GM19395 (cell line): Measurements from ENCODE around the gene CLDN6.

Experiments
- ATAC-seq: cut with Tn5 transposase; IDR thresholded peaks from one replicate; pipeline ENCODE4 v1.9.1; 2021; ENCODE audit warnings: mild to moderate bottlenecking, moderate library complexity; ENCODE audit not compliant: unreplicated experiment

The CLDN6 gene

GRCh38 chr16:3029491-3030221, 11.7 kb upstream of the CLDN6 start:
- ATAC-seq, result no peak

GRCh38 chr16:3028716-3029319, 10.8 kb upstream of the CLDN6 start:
- ATAC-seq, result no peak

- ATAC-seq, result no peak
Observed at GRCh38 chr16:3027983-3028715, 10.2 kb upstream of the CLDN6 start.

- ATAC-seq, result no peak
Observed at GRCh38 chr16:3027489-3027795, 9.5 kb upstream of the CLDN6 start.

- no peak for ATAC-seq
Observed at GRCh38 chr16:3026609-3027488, 8.9 kb upstream of the CLDN6 start.

GRCh38 chr16:3026003-3026378, 8.0 kb upstream of the CLDN6 start:
- ATAC-seq, result no peak

- no peak for ATAC-seq
Observed at GRCh38 chr16:3025032-3026002, 7.3 kb upstream of the CLDN6 start.

- peak; percentile 76 for ATAC-seq
Observed at GRCh38 chr16:3023669-3024478, 5.9 kb upstream of the CLDN6 start, which contains the start of the genes HCFC1R1 and THOC6. TSS of gene HCFC1R1 (minus strand) at chr16:3023942. CDS start at chr16:3023941, 1 bp downstream. TSS of gene THOC6 (plus strand) at chr16:3024035. CDS start at chr16:3024327, 292 bp downstream.

- ATAC-seq, result no peak
Observed at GRCh38 chr16:3023415-3023668, 5.4 kb upstream of the CLDN6 start.

GRCh38 chr16:3022684-3023414, 4.9 kb upstream of the CLDN6 start:
- ATAC-seq, result no peak

GRCh38 chr16:3022208-3022683, 4.3 kb upstream of the CLDN6 start:
- no peak for ATAC-seq

GRCh38 chr16:3021449-3022207, 3.6 kb upstream of the CLDN6 start:
- ATAC-seq, result no peak

- no peak for ATAC-seq
Observed at GRCh38 chr16:3020604-3021448, 2.8 kb upstream of the CLDN6 start.

GRCh38 chr16:3020247-3020603, 2.2 kb upstream of the CLDN6 start, which contains the start of gene TNFRSF12A:
TSS of gene TNFRSF12A (plus strand) at chr16:3020368. CDS start at chr16:3020398, 30 bp downstream.
- ATAC-seq, result no peak

GRCh38 chr16:3019594-3020246, 1.7 kb upstream of the CLDN6 start:
- ATAC-seq, result no peak

- no peak for ATAC-seq
Observed at GRCh38 chr16:3017344-3017743, 639 bp downstream of the CLDN6 start.
